Cardiac muscle cell (in vitro differentiated cells and primary cell): Measurements from ENCODE around the gene CDK14. TPM values are rescaled to one million over a fixed set of nuclear protein-coding genes. Genes with fewer than 3 reads are reported as not detected.

Experiments
- DNase-seq, 2 donors: peaks; one replicate each; pipeline versions ENCODE4 v3.0.0 to v3.0.0-alpha.2; 2010 to 2017; ENCODE audit warnings: low read depth in 1 of 2, low spot score in 1 of 2
- H3K27ac ChIP-seq: fragments of 200-600 bp; sonication (generic); 2 replicates; pipeline ENCODE4 v1.5.1; 2016
- H3K27me3 ChIP-seq: fragments of 200-600 bp; sonication (generic); 2 replicates; pipeline ENCODE4 v1.6.0; 2016; ENCODE audit warnings: control low read depth
- H3K36me3 ChIP-seq: fragments of 200-600 bp; sonication (generic); 2 replicates; pipeline ENCODE4 v1.5.1; 2016; ENCODE audit warnings: control low read depth
- H3K4me1 ChIP-seq: fragments of 200-600 bp; sonication (generic); 2 replicates; pipeline ENCODE4 v1.8.1; 2017; ENCODE audit warnings: low read depth, mild to moderate bottlenecking, mixed run types
- H3K4me3 ChIP-seq: fragments of 200-600 bp; sonication (generic); 2 replicates; pipeline ENCODE4 v1.5.1; 2016; ENCODE audit warnings: mild to moderate bottlenecking
- H3K9me3 ChIP-seq: fragments of 200-600 bp; sonication (generic); 2 replicates; pipeline ENCODE4 v1.5.1; 2017; ENCODE audit warnings: low read depth, mild to moderate bottlenecking, control low read depth
- CTCF ChIP-seq: IDR thresholded peaks from 2 replicates; pipeline ENCODE4 v1.5.1; 2012; ENCODE audit warnings: low read depth, mild to moderate bottlenecking, low read length
- polyA plus RNA-seq: library from polyadenylated mRNA; unstranded; fragments of >200 nt; fragmentation: Nextera tagmentation; extraction: Ambion mirVana; gene quantifications from 2 replicates; pipeline ENCODE4 v1.2.1, GENCODE V29; 2016
- total RNA-seq: library from RNA; depleted of rRNA; stranded (reverse); fragments of >200 nt; gene quantifications from 2 replicates; pipeline ENCODE4 v1.2.3, GENCODE V29; 2016

The CDK14 gene
- total and polyA plus RNA-seq, 2 experiments from 2014 or later: 22.5 to 23.1 TPM

GRCh38 chr7:91182819-91183764, 587.0 kb downstream of the CDK14 start:
- Histone ChIP-seq H3K27ac (no peak overlapping the region), H3K4me3 (no peak overlapping the region), H3K36me3 (no peaks in the 10 kb centered on the region), H3K4me1 (no peaks in the 10 kb centered on the region), H3K9me3 (no peaks in the 10 kb centered on the region), H3K27me3 (no peaks in the 10 kb centered on the region)
- DNase-seq: peak in 1 of 2 donors; percentile 61
- no peak for TF ChIP-seq CTCF

- Histone ChIP-seq H3K27me3 (no peaks in the 10 kb centered on the region), H3K36me3 (no peaks in the 10 kb centered on the region), H3K4me1 (no peaks in the 10 kb centered on the region), H3K27ac (no peak overlapping the region), H3K9me3 (no peaks in the 10 kb centered on the region), H3K4me3 (no peak overlapping the region)
- DNase-seq: no peak
- TF ChIP-seq CTCF: no peak
Measured at GRCh38 chr7:91185771-91186170, 589.6 kb downstream of the CDK14 start.

- no peaks in the 10 kb centered on the region for H3K36me3 ChIP-seq
Measured at GRCh38 chr7:91187061-91187460, 590.9 kb downstream of the CDK14 start.

GRCh38 chr7:91191771-91192170, 595.6 kb downstream of the CDK14 start:
- no peak for DNase-seq
- Histone ChIP-seq H3K36me3 (no peaks in the 10 kb centered on the region), H3K4me3 (no peak overlapping the region), H3K27ac (no peak overlapping the region), H3K4me1 (no peaks in the 10 kb centered on the region), H3K27me3 (no peaks in the 10 kb centered on the region), H3K9me3 (no peaks in the 10 kb centered on the region)
- TF ChIP-seq CTCF: no peak

More at GRCh38 chr7:91187061-91187460, 590.9 kb downstream of the CDK14 start:
- no peak overlapping the region for H3K4me3 ChIP-seq
- no peak for DNase-seq
- H3K27me3 ChIP-seq: no peaks in the 10 kb centered on the region
- H3K4me1 ChIP-seq: no peaks in the 10 kb centered on the region
- H3K9me3 ChIP-seq: no peaks in the 10 kb centered on the region
- no peak overlapping the region for H3K27ac ChIP-seq
- TF ChIP-seq CTCF: no peak

GRCh38 chr7:91193141-91193540, 597.0 kb downstream of the CDK14 start:
- Histone ChIP-seq H3K9me3 (no peaks in the 10 kb centered on the region), H3K4me3 (no peak overlapping the region), H3K4me1 (no peaks in the 10 kb centered on the region), H3K27ac (no peak overlapping the region), H3K36me3 (no peaks in the 10 kb centered on the region), H3K27me3 (no peaks in the 10 kb centered on the region)
- no peak for TF ChIP-seq CTCF
- DNase-seq: peak in 1 of 2 donors; percentile 35
